Hepatocyte (in vitro differentiated cells): ENCODE results near the gene STK24. TPM values are rescaled to one million over a fixed set of nuclear protein-coding genes. Genes with fewer than 3 reads are reported as not detected.

ENCODE experiments used
- DNase-seq: peaks from one replicate; pipeline ENCODE4 v3.0.0-alpha.2; 2016; ENCODE audit warnings: low spot score
- H2AFZ ChIP-seq: fragments of 200-600 bp; sonication (generic); 2 replicates; pipeline ENCODE4 v1.6.0; 2016; ENCODE audit warnings: antibody characterized with exemption, mild to moderate bottlenecking
- H3K27ac ChIP-seq: fragments of 200-600 bp; sonication (generic); 2 replicates; pipeline ENCODE4 v1.5.1; 2016; ENCODE audit warnings: mild to moderate bottlenecking
- H3K27me3 ChIP-seq: fragments of 200-600 bp; sonication (generic); 2 replicates; pipeline ENCODE4 v1.6.1; 2016
- H3K36me3 ChIP-seq: fragments of 200-600 bp; sonication (generic); replicated peaks from 2 replicates; pipeline ENCODE4 v1.5.1; 2016; ENCODE audit warnings: low read depth; ENCODE audit not compliant: insufficient read depth
- H3K4me1 ChIP-seq: fragments of 200-600 bp; sonication (generic); 2 replicates; pipeline ENCODE4 v1.5.1; 2016; ENCODE audit warnings: mild to moderate bottlenecking, moderate library complexity; ENCODE audit not compliant: insufficient read depth
- H3K4me2 ChIP-seq: fragments of 200-600 bp; sonication (generic); 2 replicates; pipeline ENCODE4 v1.6.0; 2016
- H3K4me3 ChIP-seq: fragments of 200-600 bp; sonication (generic); 2 replicates; pipeline ENCODE4 v1.5.1; 2016; ENCODE audit warnings: mild to moderate bottlenecking
- H3K79me2 ChIP-seq: fragments of 200-600 bp; sonication (generic); 2 replicates; pipeline ENCODE4 v1.6.0; 2017; ENCODE audit warnings: mild to moderate bottlenecking
- H3K9me2 ChIP-seq: fragments of 200-600 bp; sonication (generic); replicated peaks from 2 replicates; pipeline ENCODE4 v1.6.0; 2017; ENCODE audit warnings: mild to moderate bottlenecking; ENCODE audit not compliant: insufficient read depth
- H3K9me3 ChIP-seq: fragments of 200-600 bp; sonication (generic); 2 replicates; pipeline ENCODE4 v1.5.1; 2016; ENCODE audit warnings: low read depth, mild to moderate bottlenecking
- H4K20me1 ChIP-seq: fragments of 200-600 bp; sonication (generic); 2 replicates; pipeline ENCODE4 v1.6.0; 2016; ENCODE audit warnings: mild to moderate bottlenecking; ENCODE audit not compliant: insufficient read depth, poor library complexity, severe bottlenecking
- EZH2 ChIP-seq: fragments of 200-600 bp; sonication (generic); IDR thresholded peaks from 2 replicates; pipeline ENCODE4 v1.6.1; 2016; ENCODE audit warnings: antibody characterized with exemption, mild to moderate bottlenecking, borderline replicate concordance
- EZH2phosphoT487 ChIP-seq: fragments of 200-600 bp; sonication (generic); IDR thresholded peaks from one replicate; pipeline ENCODE4 v1.6.1; 2018; ENCODE audit warnings: antibody characterized with exemption, mild to moderate bottlenecking, low read depth, moderate library complexity; ENCODE audit not compliant: unreplicated experiment, severe bottlenecking
- WGBS: methylation state at CpG from one replicate; pipeline ENCODE4 v1.1.6; 2016; ENCODE audit warnings: low lambda C conversion rate; ENCODE audit errors: missing lambda C conversion rate; 5-methylcytosine and 5-hydroxymethylcytosine counted together
- polyA plus RNA-seq: library from polyadenylated mRNA; unstranded; fragments of >200 nt; fragmentation: Nextera tagmentation; extraction: Ambion mirVana; gene quantifications from 2 replicates; pipeline ENCODE4 v1.2.1, GENCODE V29; 2016
- total RNA-seq: library from RNA; depleted of rRNA; stranded (reverse); fragments of >200 nt; gene quantifications from 2 replicates; pipeline ENCODE4 v1.2.3, GENCODE V29; 2014
- TF ChIP-seq, protein P1 (sequence below): fragments of 200-600 bp; sonication (generic); IDR thresholded peaks from 2 replicates; pipeline ENCODE4 v1.5.1; 2016; ENCODE audit warnings: antibody characterized with exemption, mild to moderate bottlenecking; ENCODE audit not compliant: poor library complexity

STK24 gene
- total and polyA plus RNA-seq, 2 experiments from 2014 or later = 71.2 to 74.4 TPM

DNA sequence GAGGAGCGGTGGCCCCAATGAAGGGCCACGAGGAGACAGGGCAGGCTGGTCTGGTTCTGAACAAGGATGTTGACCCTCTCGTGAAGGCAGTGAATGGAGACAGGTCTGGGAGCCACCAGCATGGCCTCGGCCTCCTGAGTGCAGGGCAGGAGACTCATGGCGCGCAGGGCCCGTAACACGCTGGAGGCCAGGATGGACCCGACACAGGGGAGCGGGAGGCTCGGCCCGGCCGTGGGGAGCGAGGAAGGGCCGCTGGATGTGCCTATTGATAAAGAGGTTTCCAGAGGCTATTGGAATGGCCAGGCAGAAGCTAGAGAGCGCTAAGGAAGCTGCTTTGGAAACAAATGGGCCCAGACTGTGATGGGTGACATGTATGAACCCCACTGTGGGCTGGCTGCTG, 132.5 kb downstream of the STK24 start:
- Histone ChIP-seq H3K4me2 (no peak overlapping the region), H3K27me3 (no peaks in the 10 kb centered on the region), H3K9me3 (no peaks in the 10 kb centered on the region), H3K4me1 (peaks cover 2% of the 10 kb centered on the region), H3K27ac (no peak overlapping the region), H3K4me3 (no peak overlapping the region), H3K79me2 (no peaks in the 10 kb centered on the region), H2AFZ (no peak overlapping the region), H4K20me1 (no peaks in the 10 kb centered on the region), H3K36me3 (no peaks in the 10 kb centered on the region), H3K9me2 (no peaks in the 10 kb centered on the region)
- no peak for DNase-seq
- TF ChIP-seq EZH2 = no peak
- TF ChIP-seq, protein P1, sequence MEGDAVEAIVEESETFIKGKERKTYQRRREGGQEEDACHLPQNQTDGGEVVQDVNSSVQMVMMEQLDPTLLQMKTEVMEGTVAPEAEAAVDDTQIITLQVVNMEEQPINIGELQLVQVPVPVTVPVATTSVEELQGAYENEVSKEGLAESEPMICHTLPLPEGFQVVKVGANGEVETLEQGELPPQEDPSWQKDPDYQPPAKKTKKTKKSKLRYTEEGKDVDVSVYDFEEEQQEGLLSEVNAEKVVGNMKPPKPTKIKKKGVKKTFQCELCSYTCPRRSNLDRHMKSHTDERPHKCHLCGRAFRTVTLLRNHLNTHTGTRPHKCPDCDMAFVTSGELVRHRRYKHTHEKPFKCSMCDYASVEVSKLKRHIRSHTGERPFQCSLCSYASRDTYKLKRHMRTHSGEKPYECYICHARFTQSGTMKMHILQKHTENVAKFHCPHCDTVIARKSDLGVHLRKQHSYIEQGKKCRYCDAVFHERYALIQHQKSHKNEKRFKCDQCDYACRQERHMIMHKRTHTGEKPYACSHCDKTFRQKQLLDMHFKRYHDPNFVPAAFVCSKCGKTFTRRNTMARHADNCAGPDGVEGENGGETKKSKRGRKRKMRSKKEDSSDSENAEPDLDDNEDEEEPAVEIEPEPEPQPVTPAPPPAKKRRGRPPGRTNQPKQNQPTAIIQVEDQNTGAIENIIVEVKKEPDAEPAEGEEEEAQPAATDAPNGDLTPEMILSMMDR = no peak
- no peak for TF ChIP-seq EZH2phosphoT487
- 95% methylated on average over 16 of the region's 16 CpGs for WGBS

GRCh38 chr13:98443800-98444325, 133.0 kb downstream of the STK24 start:
- H3K4me3 ChIP-seq = no peak overlapping the region
- H3K4me2 ChIP-seq = no peak overlapping the region
- TF ChIP-seq EZH2 (no peak), EZH2phosphoT487 (no peak)
- TF ChIP-seq, protein P1 = no peak
- WGBS = 85% methylated on average over 13 of the region's 21 CpGs
- H4K20me1 ChIP-seq = no peaks in the 10 kb centered on the region
- H3K4me1 ChIP-seq = peaks cover 2% of the 10 kb centered on the region
- no peak overlapping the region for H2AFZ ChIP-seq
- H3K79me2 ChIP-seq = no peaks in the 10 kb centered on the region
- H3K9me2 ChIP-seq = no peaks in the 10 kb centered on the region
- H3K9me3 ChIP-seq = no peaks in the 10 kb centered on the region
- no peaks in the 10 kb centered on the region for H3K27me3 ChIP-seq
- H3K36me3 ChIP-seq = no peaks in the 10 kb centered on the region
- no peak for DNase-seq
- no peak overlapping the region for H3K27ac ChIP-seq

DNA sequence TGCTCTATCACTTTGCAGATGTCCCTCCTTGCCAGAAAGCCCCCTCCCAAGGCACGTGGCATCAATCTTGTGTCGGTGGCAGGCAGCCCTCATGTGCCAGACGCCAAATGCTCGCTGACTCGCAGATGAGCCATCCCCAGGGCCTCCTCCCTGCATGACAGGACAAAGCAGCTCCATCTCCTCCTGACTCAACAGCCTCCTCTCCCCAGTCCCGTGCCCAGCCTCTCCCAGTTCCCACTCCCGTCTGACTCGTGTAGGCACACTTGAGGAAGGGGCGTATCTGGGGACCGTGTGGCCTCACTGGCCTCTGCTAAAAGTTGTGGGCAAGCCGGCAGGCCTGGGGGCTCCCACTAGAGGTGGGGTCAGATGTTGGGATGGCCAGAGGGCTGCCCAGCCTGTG, 133.6 kb downstream of the STK24 start:
- no peaks in the 10 kb centered on the region for H3K9me2 ChIP-seq
- TF ChIP-seq EZH2phosphoT487 (no peak), EZH2 (no peak)
- TF ChIP-seq, protein P1 = no peak
- H3K4me1 ChIP-seq = peaks cover 2% of the 10 kb centered on the region
- H3K27me3 ChIP-seq = no peaks in the 10 kb centered on the region
- H2AFZ ChIP-seq = no peak overlapping the region
- H3K27ac ChIP-seq = no peak overlapping the region
- no peaks in the 10 kb centered on the region for H3K9me3 ChIP-seq
- no peaks in the 10 kb centered on the region for H3K79me2 ChIP-seq
- H4K20me1 ChIP-seq = no peaks in the 10 kb centered on the region
- no peak overlapping the region for H3K4me2 ChIP-seq
- DNase-seq = no peak
- no peak overlapping the region for H3K4me3 ChIP-seq
- WGBS = 83% methylated on average over 10 of the region's 11 CpGs
- H3K36me3 ChIP-seq = no peaks in the 10 kb centered on the region
